H9 (cell line): ENCODE results near the gene U2AF1L4. TPM values are rescaled to one million over a fixed set of nuclear protein-coding genes. Genes with fewer than 3 reads are reported as not detected.

Experiments
- DNase-seq: peaks from one replicate; pipeline ENCODE4 v3.0.0-alpha.2; 2017
- H2AFZ ChIP-seq: one replicate; pipeline ENCODE4 v1.6.1; 2013; ENCODE audit warnings: mild to moderate bottlenecking, low read length, control low read depth, moderate library complexity
- H2AK5ac ChIP-seq: 2 replicates; pipeline ENCODE4 v1.6.1; 2013; ENCODE audit warnings: low read length, control low read depth, mixed read lengths; ENCODE audit not compliant: insufficient read length
- H2BK120ac ChIP-seq: one replicate; pipeline ENCODE4 v1.6.1; 2013; ENCODE audit warnings: low read depth, mild to moderate bottlenecking, low read length, control low read depth, inconsistent platforms; ENCODE audit not compliant: poor library complexity, severe bottlenecking
- H2BK12ac ChIP-seq: 2 replicates; pipeline ENCODE4 v1.6.1; 2013; ENCODE audit warnings: low read length, control low read depth, mixed read lengths, low read depth; ENCODE audit not compliant: insufficient read length
- H2BK15ac ChIP-seq: 2 replicates; pipeline ENCODE4 v1.6.1; 2013; ENCODE audit warnings: low read depth, low read length, control low read depth
- H2BK20ac ChIP-seq: one replicate; pipeline ENCODE4 v1.6.1; 2013; ENCODE audit warnings: low read depth, mild to moderate bottlenecking, low read length, control low read depth, inconsistent platforms; ENCODE audit not compliant: poor library complexity, severe bottlenecking
- H2BK5ac ChIP-seq: 2 replicates; pipeline ENCODE4 v1.6.1; 2013; ENCODE audit warnings: low read length, control low read depth, mixed read lengths; ENCODE audit not compliant: insufficient read length
- H3K14ac ChIP-seq: 2 replicates; pipeline ENCODE4 v1.6.1; 2013; ENCODE audit warnings: low read length, control low read depth; ENCODE audit not compliant: insufficient read depth
- H3K18ac ChIP-seq: 2 replicates; pipeline ENCODE4 v1.6.1; 2013; ENCODE audit warnings: low read depth, mild to moderate bottlenecking, mixed read lengths, low read length, control low read depth; ENCODE audit not compliant: insufficient read length
- H3K23ac ChIP-seq: 2 replicates; pipeline ENCODE4 v1.6.1; 2013; ENCODE audit warnings: low read length, control low read depth, mixed read lengths, low read depth; ENCODE audit not compliant: insufficient read length
- H3K23me2 ChIP-seq: 2 replicates; pipeline ENCODE4 v1.6.1; 2013; ENCODE audit warnings: low read depth, mild to moderate bottlenecking, mixed read lengths, low read length, control low read depth; ENCODE audit not compliant: insufficient read length, poor library complexity, severe bottlenecking
- H3K27ac ChIP-seq: 2 replicates; pipeline ENCODE4 v1.5.1; 2013; ENCODE audit warnings: low read length, control low read depth, mixed read lengths, low read depth; ENCODE audit not compliant: insufficient read length
- H3K27me3 ChIP-seq: 2 replicates; pipeline ENCODE4 v1.6.1; 2013; ENCODE audit warnings: low read length, control low read depth, inconsistent platforms; ENCODE audit not compliant: insufficient read depth
- H3K4ac ChIP-seq: 2 replicates; pipeline ENCODE4 v1.6.1; 2013; ENCODE audit warnings: low read depth, mild to moderate bottlenecking, control low read depth, inconsistent platforms, low read length, moderate library complexity
- H3K4me1 ChIP-seq: 2 replicates; pipeline ENCODE4 v1.6.1; 2013; ENCODE audit warnings: low read length, control low read depth, inconsistent platforms; ENCODE audit not compliant: insufficient read depth
- H3K4me2 ChIP-seq: 2 replicates; pipeline ENCODE4 v1.6.1; 2013; ENCODE audit warnings: low read length, control low read depth, mixed read lengths; ENCODE audit not compliant: insufficient read length, insufficient read depth
- H3K56ac ChIP-seq: 2 replicates; pipeline ENCODE4 v1.6.1; 2013; ENCODE audit warnings: low read depth, mild to moderate bottlenecking, mixed read lengths, low read length, control low read depth; ENCODE audit not compliant: insufficient read length
- H3K79me1 ChIP-seq: 2 replicates; pipeline ENCODE4 v1.6.1; 2013; ENCODE audit warnings: low read depth, mild to moderate bottlenecking, moderate library complexity, low read length, control low read depth, inconsistent platforms; ENCODE audit not compliant: insufficient read depth, poor library complexity, severe bottlenecking
- H3K79me2 ChIP-seq: 2 replicates; pipeline ENCODE4 v1.6.1; 2013; ENCODE audit warnings: low read length, control low read depth, inconsistent platforms; ENCODE audit not compliant: insufficient read depth
- H3K9ac ChIP-seq: 2 replicates; pipeline ENCODE4 v1.6.1; 2013; ENCODE audit warnings: low read length, control low read depth, mixed read lengths; ENCODE audit not compliant: insufficient read length; ENCODE audit errors: extremely low read depth
- H3K9me3 ChIP-seq: one replicate; pipeline ENCODE4 v1.6.1; 2013; ENCODE audit warnings: low read depth, low read length, inconsistent platforms; ENCODE audit not compliant: control insufficient read depth
- H3T11ph ChIP-seq: one replicate; pipeline ENCODE4 v1.6.1; 2013; ENCODE audit warnings: mild to moderate bottlenecking, low read length, control low read depth, inconsistent platforms
- H4K20me1 ChIP-seq: one replicate; pipeline ENCODE4 v1.6.1; 2013; ENCODE audit not compliant: control insufficient read depth, insufficient read length, insufficient read depth
- H4K5ac ChIP-seq: 2 replicates; pipeline ENCODE4 v1.6.1; 2013; ENCODE audit warnings: low read depth, mild to moderate bottlenecking, mixed read lengths, low read length, control low read depth; ENCODE audit not compliant: insufficient read length
- H4K8ac ChIP-seq: replicated peaks from 2 replicates; pipeline ENCODE4 v1.6.1; 2013; ENCODE audit warnings: low read length, control low read depth, mixed read lengths, low read depth; ENCODE audit not compliant: insufficient read length
- H4K91ac ChIP-seq: 2 replicates; pipeline ENCODE4 v1.6.1; 2013; ENCODE audit warnings: low read depth, mild to moderate bottlenecking, moderate library complexity, mixed read lengths, low read length, control low read depth; ENCODE audit not compliant: insufficient read length
- H3K27ac Mint-ChIP-seq, 3 experiments: 2 replicates in 2 of 3; 3 replicates in 1 of 3; pipeline ENCODE4 v1.8.0; 2020 to 2021; ENCODE audit warnings: mixed read lengths in 3 of 3, mild to moderate bottlenecking in 1 of 3, moderate library complexity in 1 of 3
- H3K27me3 Mint-ChIP-seq: 2 replicates; pipeline ENCODE4 v1.8.0; 2021; ENCODE audit warnings: low read depth, mild to moderate bottlenecking, moderate library complexity, mixed read lengths
- H3K36me3 Mint-ChIP-seq, 3 experiments: 2 replicates in 2 of 3; 3 replicates in 1 of 3; pipeline ENCODE4 v1.8.0; 2020 to 2021; ENCODE audit warnings: low read depth in 3 of 3, mixed read lengths in 3 of 3; ENCODE audit not compliant: insufficient read depth in 1 of 3
- H3K4me1 Mint-ChIP-seq, 2 experiments: 2 replicates each; pipeline ENCODE4 v1.8.0; 2020; ENCODE audit warnings: mixed read lengths in 2 of 2
- H3K4me3 Mint-ChIP-seq, 2 experiments: 2 replicates in 1 of 2; 3 replicates in 1 of 2; pipeline ENCODE4 v1.8.0; 2020 to 2021; ENCODE audit warnings: mild to moderate bottlenecking in 2 of 2, mixed read lengths in 2 of 2, moderate library complexity in 1 of 2
- H3K9me3 Mint-ChIP-seq, 2 experiments: 2 replicates in 1 of 2; 3 replicates in 1 of 2; pipeline ENCODE4 v1.8.0; 2020; ENCODE audit warnings: mild to moderate bottlenecking in 2 of 2, mixed read lengths in 2 of 2, moderate library complexity in 1 of 2
- WGBS: extraction: QIAGEN DNeasy Blood & Tissue Kit; methylation state at CpG from one replicate; pipeline ENCODE4 v1.1.7; 2013; ENCODE audit warnings: missing lambda C conversion rate, low lambda C conversion rate, mixed read lengths; ENCODE audit not compliant: insufficient read length; ENCODE audit errors: extremely low coverage; 5-methylcytosine and 5-hydroxymethylcytosine counted together
- total RNA-seq: library from RNA; stranded (reverse); gene quantifications from 2 replicates; pipeline ENCODE4 v1.2.1, GENCODE V29; 2021
- TF ChIP-seq, protein P1 (sequence below): fragments of 200-600 bp; sonication (generic); conservative IDR thresholded peaks from 3 replicates; pipeline ENCODE4 v1.8.0; 2021; ENCODE audit warnings: antibody characterized with exemption, mild to moderate bottlenecking

Gene U2AF1L4
- total RNA-seq, 1 experiment from 2014 or later, result 16.8 TPM

- Mint-ChIP-seq H3K9me3 (no peaks in the 10 kb centered on the region; a peak in 1 of 5 replicates), H3K27me3 (peaks cover 38% of the 10 kb centered on the region), H3K4me1 (peaks cover 25 to 31% of the 10 kb centered on the region in 2 experiments), H3K36me3 (peaks cover 0 to 4% (median 0%) of the 10 kb centered on the region in 3 experiments; a peak in 2 of 7 replicates), H3K27ac (peak overlapping the region in 1 of 3 experiments; percentile 88; a peak in 1 of 7 replicates), H3K4me3 (peak overlapping the region; percentile 65 to 88)
- no peak overlapping the region for H2BK15ac ChIP-seq
- H3K4ac ChIP-seq, result no peak overlapping the region
- H3K27ac ChIP-seq, result no peak overlapping the region
- no peak overlapping the region for H2BK120ac ChIP-seq
- H3K23ac ChIP-seq, result no peak overlapping the region
- no peak overlapping the region for H2BK20ac ChIP-seq
- no peak overlapping the region for H2BK12ac ChIP-seq
- no peak overlapping the region for H3K18ac ChIP-seq
- no peaks in the 10 kb centered on the region for H3K9me3 ChIP-seq
- H2BK5ac ChIP-seq, result no peak overlapping the region
- no peak overlapping the region for H4K8ac ChIP-seq
- H3K79me2 ChIP-seq, result no peaks in the 10 kb centered on the region
- H3T11ph ChIP-seq, result no peak overlapping the region
- H4K20me1 ChIP-seq, result no peaks in the 10 kb centered on the region
- no peak overlapping the region for H2AK5ac ChIP-seq
- TF ChIP-seq, protein P1, sequence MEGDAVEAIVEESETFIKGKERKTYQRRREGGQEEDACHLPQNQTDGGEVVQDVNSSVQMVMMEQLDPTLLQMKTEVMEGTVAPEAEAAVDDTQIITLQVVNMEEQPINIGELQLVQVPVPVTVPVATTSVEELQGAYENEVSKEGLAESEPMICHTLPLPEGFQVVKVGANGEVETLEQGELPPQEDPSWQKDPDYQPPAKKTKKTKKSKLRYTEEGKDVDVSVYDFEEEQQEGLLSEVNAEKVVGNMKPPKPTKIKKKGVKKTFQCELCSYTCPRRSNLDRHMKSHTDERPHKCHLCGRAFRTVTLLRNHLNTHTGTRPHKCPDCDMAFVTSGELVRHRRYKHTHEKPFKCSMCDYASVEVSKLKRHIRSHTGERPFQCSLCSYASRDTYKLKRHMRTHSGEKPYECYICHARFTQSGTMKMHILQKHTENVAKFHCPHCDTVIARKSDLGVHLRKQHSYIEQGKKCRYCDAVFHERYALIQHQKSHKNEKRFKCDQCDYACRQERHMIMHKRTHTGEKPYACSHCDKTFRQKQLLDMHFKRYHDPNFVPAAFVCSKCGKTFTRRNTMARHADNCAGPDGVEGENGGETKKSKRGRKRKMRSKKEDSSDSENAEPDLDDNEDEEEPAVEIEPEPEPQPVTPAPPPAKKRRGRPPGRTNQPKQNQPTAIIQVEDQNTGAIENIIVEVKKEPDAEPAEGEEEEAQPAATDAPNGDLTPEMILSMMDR, result no peak
- H3K79me1 ChIP-seq, result no peaks in the 10 kb centered on the region
- no peaks in the 10 kb centered on the region for H3K27me3 ChIP-seq
- no peak overlapping the region for H2AFZ ChIP-seq
- DNase-seq, result no peak
- peak overlapping the region; percentile 73 for H3K4me2 ChIP-seq
- H3K4me1 ChIP-seq, result peaks cover 5% of the 10 kb centered on the region; the same call in 1 of the 2 replicates
- peaks cover 5% of the 10 kb centered on the region for H3K23me2 ChIP-seq
- no CpG with 5 or more reads among the region's 13 CpGs for WGBS
- no peak overlapping the region for H4K5ac ChIP-seq
- H3K56ac ChIP-seq, result no peak overlapping the region
- no peak overlapping the region for H4K91ac ChIP-seq
- H3K14ac ChIP-seq, result no peak overlapping the region
- H3K9ac ChIP-seq, result no peak overlapping the region
These were observed 31.0 kb upstream of the U2AF1L4 start for GRCh38 chr19:35776102-35776788.
